ENCODE data around the gene HCFC1R1. TPM values are rescaled to one million over a fixed set of nuclear protein-coding genes. Genes with fewer than 3 reads are reported as not detected.

HCFC1R1 gene
- total and polyA plus RNA-seq, 2 donors (not counting 1 experiment from before 2014, with no cell fraction given) = 17.9 to 24.8 TPM

DNA sequence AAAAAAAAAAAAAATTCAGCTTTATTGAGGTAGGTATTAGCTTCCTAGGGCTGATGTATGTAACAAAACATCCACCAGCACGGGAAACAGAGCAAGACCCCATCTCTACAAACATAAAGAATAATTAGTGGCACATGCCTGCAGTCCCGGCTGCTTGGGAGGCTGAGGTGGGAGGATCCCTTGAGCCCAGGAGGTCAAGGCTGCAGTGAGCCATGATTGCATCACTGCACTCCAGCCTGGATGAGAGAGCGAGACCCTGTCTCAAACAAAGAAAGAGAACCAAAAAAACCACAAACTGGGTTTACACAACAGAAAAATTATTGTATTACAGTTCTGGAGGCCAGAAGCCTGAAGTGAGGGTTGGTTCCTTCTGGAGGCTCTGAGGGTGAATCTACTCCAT lies 18.6 kb upstream of the HCFC1R1 start:
- Mint-ChIP-seq H3K27me3 (peaks cover 35% of the 10 kb centered on the region), H3K4me1 (peaks cover 11% of the 10 kb centered on the region), H3K27ac (no peak overlapping the region), H3K9me3 (ENCODE audit: insufficient read depth) (no peaks in the 10 kb centered on the region), H3K4me3 (no peak overlapping the region)
- Histone ChIP-seq H3K27me3 (replicated peaks in 1 of 4; ENCODE audit: control extremely low read depth in 1 of 4, control insufficient read depth in 3 of 4, insufficient read depth in 4 of 4, low read length in 3 of 4) (peaks cover 0 to 74% (median 40%) of the 10 kb centered on the region in 4 experiments), H3K27ac (ENCODE audit: low read length in 2 of 2) (no peak overlapping the region), H3K4me3 (ENCODE audit: control extremely low read depth in 1 of 5, extremely low read depth in 1 of 5, insufficient read depth in 1 of 5, low read depth in 2 of 5, low read length in 4 of 5) (no peak overlapping the region), H4K20me1 (ENCODE audit: control insufficient read depth, insufficient read depth, low read length, poor library complexity, severe bottlenecking) (no peaks in the 10 kb centered on the region), H2AFZ (ENCODE audit: insufficient read depth, low read depth, low read length, poor library complexity, severe bottlenecking) (no peak overlapping the region), H3K4me1 (ENCODE audit: control insufficient read depth in 2 of 2, insufficient read depth in 2 of 2, low read length in 2 of 2) (peaks cover 21 to 29% of the 10 kb centered on the region in 2 donors), H3K4me2 (replicated peaks; ENCODE audit: low read depth, low read length, poor library complexity, severe bottlenecking) (no peak overlapping the region), H3K9ac (ENCODE audit: low read length) (no peak overlapping the region), H3K36me3 (replicated peaks in 1 of 2; ENCODE audit: control extremely low read depth in 1 of 2, control insufficient read depth in 1 of 2, extremely low read depth in 1 of 2, insufficient read depth in 2 of 2, low read length in 1 of 2) (no peaks in the 10 kb centered on the region), H3K9me3 (ENCODE audit: control extremely low read depth in 1 of 3, control insufficient read depth in 2 of 3, insufficient read depth in 1 of 3, low read length in 2 of 3) (peaks cover 0 to 26% (median 0%) of the 10 kb centered on the region in 3 donors), H3K79me2 (ENCODE audit: control insufficient read depth, insufficient read depth, low read length) (no peaks in the 10 kb centered on the region)
- CTCF ChIA-PET = interaction anchor here (2.9 to 5.3 kb wide), 2 partner anchors 9 to 14 kb away, joined by 14 to 35 read pairs; no protein-coding TSS in a partner anchor
- intact Hi-C loops (cut with micrococcal nuclease) = no loop called here
- TF ChIP-seq, protein P1, sequence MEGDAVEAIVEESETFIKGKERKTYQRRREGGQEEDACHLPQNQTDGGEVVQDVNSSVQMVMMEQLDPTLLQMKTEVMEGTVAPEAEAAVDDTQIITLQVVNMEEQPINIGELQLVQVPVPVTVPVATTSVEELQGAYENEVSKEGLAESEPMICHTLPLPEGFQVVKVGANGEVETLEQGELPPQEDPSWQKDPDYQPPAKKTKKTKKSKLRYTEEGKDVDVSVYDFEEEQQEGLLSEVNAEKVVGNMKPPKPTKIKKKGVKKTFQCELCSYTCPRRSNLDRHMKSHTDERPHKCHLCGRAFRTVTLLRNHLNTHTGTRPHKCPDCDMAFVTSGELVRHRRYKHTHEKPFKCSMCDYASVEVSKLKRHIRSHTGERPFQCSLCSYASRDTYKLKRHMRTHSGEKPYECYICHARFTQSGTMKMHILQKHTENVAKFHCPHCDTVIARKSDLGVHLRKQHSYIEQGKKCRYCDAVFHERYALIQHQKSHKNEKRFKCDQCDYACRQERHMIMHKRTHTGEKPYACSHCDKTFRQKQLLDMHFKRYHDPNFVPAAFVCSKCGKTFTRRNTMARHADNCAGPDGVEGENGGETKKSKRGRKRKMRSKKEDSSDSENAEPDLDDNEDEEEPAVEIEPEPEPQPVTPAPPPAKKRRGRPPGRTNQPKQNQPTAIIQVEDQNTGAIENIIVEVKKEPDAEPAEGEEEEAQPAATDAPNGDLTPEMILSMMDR (IDR thresholded peaks at IDR 0.05) = no peak
- TF ChIP-seq EZH2 (IDR thresholded peaks at IDR 0.05; ENCODE audit: borderline replicate concordance, insufficient read depth, low read depth, low read length, poor library complexity, severe bottlenecking) = no peak
- no peak for DNase-seq
- POLR2A ChIA-PET = interaction anchor here (0.6 kb wide), 1 partner anchor 66 kb away, joined by 4 read pairs; no protein-coding TSS in a partner anchor
- no peak for ATAC-seq (ENCODE audit: low read depth)
- WGBS (ENCODE audit: insufficient coverage) = 100% methylated on average over 1 of the region's 3 CpGs

DNA sequence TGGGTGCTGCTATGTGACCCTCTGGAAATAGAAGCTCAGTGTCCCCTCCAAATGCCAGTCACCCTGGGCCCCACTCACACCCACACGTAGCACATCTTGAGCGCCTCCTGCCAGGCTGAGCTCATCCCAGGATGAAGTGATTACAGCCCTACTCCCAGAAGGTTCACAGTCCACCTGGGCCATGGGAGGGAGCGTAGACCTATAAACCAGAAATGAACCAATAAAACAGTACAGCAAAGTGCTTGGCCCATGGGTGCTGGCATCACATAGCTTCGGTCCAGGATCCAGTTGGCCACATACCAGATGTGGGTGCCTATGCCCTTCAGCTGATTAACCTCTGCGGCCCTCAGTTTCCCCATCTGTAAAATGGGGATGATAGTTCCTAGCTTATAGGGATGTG lies 15.2 kb upstream of the HCFC1R1 start:
- H3K4me3 ChIP-seq (ENCODE audit: control extremely low read depth in 1 of 5, extremely low read depth in 1 of 5, insufficient read depth in 1 of 5, low read depth in 2 of 5, low read length in 4 of 5) = no peak overlapping the region
- TF ChIP-seq EZH2 (IDR thresholded peaks at IDR 0.05; ENCODE audit: borderline replicate concordance, insufficient read depth, low read depth, low read length, poor library complexity, severe bottlenecking) = no peak
- TF ChIP-seq, protein P1 (IDR thresholded peaks at IDR 0.05) = no peak
- Mint-ChIP-seq H3K4me1 (peaks cover 9% of the 10 kb centered on the region), H3K9me3 (ENCODE audit: insufficient read depth) (no peaks in the 10 kb centered on the region), H3K4me3 (no peak overlapping the region), H3K27me3 (peaks cover 43% of the 10 kb centered on the region), H3K27ac (no peak overlapping the region)
- H4K20me1 ChIP-seq (ENCODE audit: control insufficient read depth, insufficient read depth, low read length, poor library complexity, severe bottlenecking) = peaks cover 3% of the 10 kb centered on the region
- DNase-seq (no peak), ATAC-seq (ENCODE audit: low read depth) (no peak)
- H3K9ac ChIP-seq (ENCODE audit: low read length) = no peak overlapping the region
- no peak overlapping the region for H2AFZ ChIP-seq (ENCODE audit: insufficient read depth, low read depth, low read length, poor library complexity, severe bottlenecking)
- no peaks in the 10 kb centered on the region for H3K36me3 ChIP-seq (replicated peaks in 1 of 2; ENCODE audit: control extremely low read depth in 1 of 2, control insufficient read depth in 1 of 2, extremely low read depth in 1 of 2, insufficient read depth in 2 of 2, low read length in 1 of 2)
- intact Hi-C loops (cut with micrococcal nuclease) = no loop called here
- H3K4me2 ChIP-seq (replicated peaks; ENCODE audit: low read depth, low read length, poor library complexity, severe bottlenecking) = no peak overlapping the region
- no peak overlapping the region for H3K27ac ChIP-seq (ENCODE audit: low read length in 2 of 2)
- no peaks in the 10 kb centered on the region for H3K79me2 ChIP-seq (ENCODE audit: control insufficient read depth, insufficient read depth, low read length)
- CTCF ChIA-PET = interaction anchor here (1.1 to 1.8 kb wide), 2 partner anchors 11 to 91 kb away, joined by 3 to 7 read pairs; no protein-coding TSS in a partner anchor
- peaks cover 0 to 68% (median 39%) of the 10 kb centered on the region in 4 experiments for H3K27me3 ChIP-seq (replicated peaks in 1 of 4; ENCODE audit: control extremely low read depth in 1 of 4, control insufficient read depth in 3 of 4, insufficient read depth in 4 of 4, low read length in 3 of 4)
- H3K4me1 ChIP-seq (ENCODE audit: control insufficient read depth in 2 of 2, insufficient read depth in 2 of 2, low read length in 2 of 2) = peaks cover 15 to 30% of the 10 kb centered on the region in 2 donors
- H3K9me3 ChIP-seq (ENCODE audit: control extremely low read depth in 1 of 3, control insufficient read depth in 2 of 3, insufficient read depth in 1 of 3, low read length in 2 of 3) = peaks cover 0 to 16% (median 0%) of the 10 kb centered on the region in 3 donors
- POLR2A ChIA-PET = no interaction called here
- WGBS (ENCODE audit: insufficient coverage) = 86% methylated on average over 4 of the region's 5 CpGs
